SHP77 treated with DMSO at 0.1 percent for 48 hours (cell line): ENCODE results near the gene CD47.

Experiments
- DNase-seq: peaks from one replicate; lab custom pipeline; 2025; lab: John Stamatoyannopoulos, UW

Gene CD47

GRCh38 chr3:108051005-108051404 lies 39.8 kb downstream of the CD47 start:
- DNase-seq = no peak

DNA sequence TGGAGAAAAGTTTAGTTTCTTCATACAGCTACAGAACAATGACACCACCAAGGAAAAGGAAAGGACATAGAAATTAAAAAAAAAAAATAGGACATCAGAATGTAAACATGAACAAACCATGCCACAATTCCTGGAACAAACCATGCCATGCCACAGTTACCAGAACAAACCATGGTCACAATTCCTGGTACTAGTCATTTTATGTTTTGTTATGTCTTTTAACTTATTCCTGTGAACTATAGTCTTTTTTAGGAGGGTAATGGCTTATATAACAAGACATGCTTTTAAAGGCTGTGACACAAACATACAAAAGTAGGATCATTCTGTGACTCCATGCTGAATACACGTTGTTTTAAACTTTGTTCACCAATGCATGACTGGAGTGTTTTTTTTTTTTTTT lies 42.8 kb downstream of the CD47 start:
- DNase-seq = no peak

GRCh38 chr3:108046247-108046646 lies 44.6 kb downstream of the CD47 start:
- DNase-seq = no peak

- DNase-seq = no peak
These were observed 46.1 kb downstream of the CD47 start for GRCh38 chr3:108044699-108045098.

GRCh38 chr3:108042300-108042699 lies 48.5 kb downstream of the CD47 start:
- DNase-seq = no peak

GRCh38 chr3:108041253-108041652 lies 49.6 kb downstream of the CD47 start:
- no peak for DNase-seq

GRCh38 chr3:108037770-108038169 lies 53.1 kb downstream of the CD47 start:
- DNase-seq = no peak

- DNase-seq = no peak
These were observed 53.7 kb downstream of the CD47 start for GRCh38 chr3:108036984-108037741.

- DNase-seq = no peak
These were observed 54.4 kb downstream of the CD47 start for GRCh38 chr3:108036401-108036800.

DNA sequence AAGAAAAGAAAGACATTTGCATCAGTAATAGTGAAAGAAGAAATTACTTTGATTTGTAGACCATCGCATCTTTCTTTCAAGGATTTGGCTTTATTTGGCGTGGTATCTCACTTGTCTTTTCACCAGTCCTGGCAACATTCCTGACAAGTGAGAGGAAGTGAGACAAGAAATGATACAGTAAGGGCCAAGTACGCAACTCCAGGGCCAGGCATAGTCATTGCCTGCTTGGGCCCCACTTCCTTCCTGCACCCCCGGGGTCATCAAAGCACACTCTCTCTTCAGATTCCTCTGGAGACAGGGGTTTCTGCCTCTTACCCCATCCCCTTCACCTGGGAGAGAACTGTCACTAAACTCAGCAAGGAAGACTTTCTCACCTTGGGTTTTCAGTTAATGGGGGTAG lies 55.1 kb downstream of the CD47 start:
- DNase-seq = no peak

DNA sequence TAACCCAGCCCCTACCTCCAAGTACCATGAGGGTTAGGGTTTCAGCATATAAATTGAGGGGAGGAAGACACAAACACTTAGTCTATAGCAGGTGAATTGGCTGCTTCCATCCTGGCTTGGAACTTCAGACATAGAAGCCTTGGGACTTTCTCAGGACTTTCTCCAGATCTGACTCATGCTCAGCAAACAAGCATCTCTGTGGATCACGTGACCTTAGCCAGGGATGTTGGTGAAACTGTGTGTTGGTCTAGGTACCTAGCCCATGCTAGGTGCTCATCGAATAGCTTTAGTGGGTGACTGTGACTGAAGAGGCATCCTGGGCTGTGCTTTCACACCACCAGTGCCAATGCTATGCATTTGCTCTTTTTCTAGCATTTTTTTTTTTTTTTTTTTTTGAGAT lies 58.9 kb downstream of the CD47 start:
- no peak for DNase-seq

DNA sequence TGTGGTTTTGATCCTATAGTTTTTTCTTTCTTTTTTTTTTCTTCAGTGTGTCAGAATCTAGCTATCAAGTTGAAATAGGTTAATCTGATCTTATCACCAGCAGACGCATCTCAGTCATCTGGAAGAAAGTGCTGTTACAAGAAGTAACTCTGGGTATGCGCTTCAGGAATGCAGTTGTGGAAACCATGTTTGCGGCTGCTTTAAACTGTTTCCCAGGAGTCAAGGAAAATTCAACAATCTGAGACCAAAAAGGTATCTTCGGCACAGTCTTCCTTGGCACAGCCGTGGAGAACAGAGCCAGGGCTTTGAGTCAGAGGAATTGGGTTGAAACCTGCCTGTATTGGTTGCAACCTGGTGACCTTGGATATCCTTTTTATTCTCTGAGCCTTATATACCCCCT lies 59.9 kb downstream of the CD47 start:
- DNase-seq = no peak

GRCh38 chr3:108029466-108029865 lies 61.4 kb downstream of the CD47 start:
- DNase-seq = no peak

DNA sequence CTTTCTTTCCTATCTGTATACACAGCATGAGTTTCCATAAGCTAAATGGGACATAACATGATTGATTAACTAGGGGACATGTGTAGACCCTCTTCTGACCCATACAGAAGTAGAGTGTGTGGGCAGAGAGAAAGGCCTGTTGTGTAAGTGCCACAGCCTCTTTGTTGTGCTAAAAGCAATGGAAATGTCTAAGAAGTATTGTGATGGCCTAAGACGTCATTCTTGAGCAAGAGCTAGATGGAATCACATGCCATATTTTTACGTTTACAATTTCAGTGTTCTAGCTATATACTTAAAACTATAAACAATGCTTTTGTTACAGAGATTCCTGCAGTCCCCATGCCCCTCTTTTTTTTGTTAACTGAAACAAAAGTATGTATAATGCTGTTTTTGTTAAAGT lies 61.9 kb downstream of the CD47 start:
- no peak for DNase-seq

- no peak for DNase-seq
These were observed 65.7 kb downstream of the CD47 start for GRCh38 chr3:108025177-108025576.

DNA sequence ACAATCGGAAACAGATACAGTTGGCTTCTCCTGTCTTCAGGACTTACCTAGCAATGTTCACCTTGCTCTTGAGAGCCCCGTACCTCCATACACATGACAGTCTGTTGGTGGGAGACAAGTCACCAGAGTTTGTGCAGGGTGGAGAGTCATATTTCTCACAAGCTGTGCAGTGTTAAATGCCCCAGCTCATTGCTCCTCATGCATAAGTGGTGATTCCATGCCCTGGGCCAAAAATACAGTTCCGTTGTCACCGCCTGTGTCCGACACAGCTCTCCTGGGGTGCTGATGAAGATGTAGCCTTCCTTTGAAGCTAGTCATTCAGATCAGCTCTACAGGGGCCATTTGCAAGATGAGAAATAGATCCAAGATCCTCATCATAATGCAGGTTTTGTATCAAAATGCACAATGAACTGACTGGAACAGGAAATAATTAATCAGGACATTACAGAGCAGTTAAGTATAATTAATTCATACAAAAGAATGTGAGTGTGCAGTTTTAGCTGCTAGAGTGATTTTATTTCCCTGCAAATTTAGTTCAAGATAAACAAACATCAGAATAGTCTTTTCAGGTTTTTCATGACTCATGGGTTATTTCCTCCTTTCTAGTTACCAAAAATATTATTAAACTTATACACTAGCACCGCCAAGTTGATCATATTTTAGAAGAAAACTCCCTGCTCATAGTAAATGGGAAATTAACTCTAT lies 66.5 kb downstream of the CD47 start:
- DNase-seq = no peak

GRCh38 chr3:108022256-108023150 lies 68.3 kb downstream of the CD47 start:
- no peak for DNase-seq

- DNase-seq = no peak
These were observed 69.3 kb downstream of the CD47 start for GRCh38 chr3:108021533-108021932.

GRCh38 chr3:108021131-108021530 lies 69.7 kb downstream of the CD47 start:
- no peak for DNase-seq

- DNase-seq = no peak
These were observed 72.3 kb downstream of the CD47 start for GRCh38 chr3:108018552-108018951.

GRCh38 chr3:108017587-108017986 lies 73.2 kb downstream of the CD47 start:
- no peak for DNase-seq

- no peak for DNase-seq
These were observed 75.9 kb downstream of the CD47 start for GRCh38 chr3:108014943-108015342.
